Aorta (tissue), 5 donors: ENCODE results near the gene TMCC3. TPM values are rescaled to one million over a fixed set of nuclear protein-coding genes. Genes with fewer than 3 reads are reported as not detected.
"Not testable (repeated sequence)": the region's sequence is repeated elsewhere in the genome, so short reads cannot be mapped to it uniquely, and the experiment has no call there.

Experiments
- ATAC-seq: fragments of 200-7000 bp; cut with Tn5 transposase; one replicate; pipeline ENCODE4 v1.9.1; 2022; ENCODE audit warnings: moderate library complexity; ENCODE audit not compliant: low FRiP score
- DNase-seq, 2 donors: peaks; one replicate each; pipeline ENCODE4 v3.0.0-alpha.2; 2020
- H3K27ac ChIP-seq, 2 donors: one replicate each; pipeline ENCODE4 v1.5.1; 2013; ENCODE audit warnings: low read length in 2 of 2, mild to moderate bottlenecking in 2 of 2, moderate library complexity in 2 of 2, control low read depth in 1 of 2, inconsistent platforms in 1 of 2, low read depth in 1 of 2
- H3K27me3 ChIP-seq, 2 donors: one replicate each; pipeline ENCODE4 v1.6.1; 2013; ENCODE audit warnings: control low read depth in 1 of 2, low read length in 1 of 2, mild to moderate bottlenecking in 1 of 2, moderate library complexity in 1 of 2; ENCODE audit not compliant: insufficient read depth in 2 of 2, control insufficient read depth in 1 of 2
- H3K36me3 ChIP-seq, 2 donors: one replicate each; pipeline ENCODE4 v1.6.1; 2013; ENCODE audit warnings: control low read depth in 1 of 2, low read length in 1 of 2, mild to moderate bottlenecking in 1 of 2; ENCODE audit not compliant: insufficient read depth in 2 of 2, control insufficient read depth in 1 of 2
- H3K4me1 ChIP-seq, 2 donors: one replicate each; pipeline ENCODE4 v1.6.1; 2013; ENCODE audit warnings: low read length in 2 of 2, control low read depth in 1 of 2, mild to moderate bottlenecking in 1 of 2, moderate library complexity in 1 of 2; ENCODE audit not compliant: insufficient read depth in 2 of 2, control insufficient read depth in 1 of 2
- H3K4me3 ChIP-seq, 2 donors: one replicate each; pipeline ENCODE4 v1.5.1; 2013; ENCODE audit warnings: low read length in 2 of 2, control low read depth in 1 of 2, mild to moderate bottlenecking in 1 of 2
- H3K9me3 ChIP-seq: one replicate; pipeline ENCODE4 v1.6.1; 2013; ENCODE audit warnings: mild to moderate bottlenecking, low read length; ENCODE audit not compliant: control insufficient read depth
- WGBS, 2 donors: extraction: QIAGEN DNeasy Blood & Tissue Kit; methylation state at CpG; one replicate each; pipeline ENCODE4 v1.1.7; 2013; 5-methylcytosine and 5-hydroxymethylcytosine counted together
- intact Hi-C, 2 donors: fragments of 100-400 bp; cut with DNase I; formaldehyde crosslinking; loops; one replicate each; pipeline versions ENCODE4 v1.14.2 to v1.15.0; 2022
- polyA plus RNA-seq, 2 donors: library from polyadenylated mRNA; stranded (reverse); fragments of 200-250 nt; gene quantifications; one replicate each; pipeline ENCODE4 v1.2.3, GENCODE V29; 2013
- total RNA-seq, 2 donors: library from RNA; stranded (reverse); fragmentation: NEBNext Ultra II Directional; extraction: Animal tissue kit (Norgen Biotek cat#: 25700); gene quantifications; one replicate each; pipeline ENCODE4 v1.2.1, GENCODE V29; 2021
- donor health status: healthy with polysubstance abuse.
- donor health status: Bipolar disorder and iron deficiency.
- donor health status: DM: no; HTN: no; CAD: no.
- donor health status: DM: no; HTN: no; CAD: no.
- donor health status: DM: yes; HTN: yes; CAD: no.

The TMCC3 gene
- total and polyA plus RNA-seq, 4 donors = 0.74 to 16.8 (median 12.5) TPM

DNA sequence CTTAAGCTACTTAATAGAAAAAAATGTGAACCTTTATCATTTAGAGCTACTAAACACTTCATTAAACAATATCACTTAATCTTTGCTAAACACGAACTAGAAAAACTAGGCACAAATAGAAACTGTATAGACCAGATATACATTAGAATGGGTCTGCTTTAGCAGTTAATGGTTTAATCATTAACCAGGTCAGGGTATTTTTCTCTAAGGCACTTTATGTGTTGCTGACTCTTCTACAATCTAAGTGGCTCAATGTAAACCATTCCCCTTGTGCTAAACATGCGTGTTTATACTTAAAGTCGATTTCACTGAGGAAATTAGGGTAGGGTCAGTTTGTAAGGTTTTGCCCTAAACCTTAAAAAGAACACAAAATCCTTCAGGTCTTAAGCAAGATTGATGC is 29.7 kb downstream of the TMCC3 start:
- Histone ChIP-seq H3K36me3 (no peaks in the 10 kb centered on the region), H3K27me3 (no peaks in the 10 kb centered on the region), H3K4me3 (no peak overlapping the region), H3K9me3 (no peaks in the 10 kb centered on the region), H3K4me1 (peaks cover 0 to 5% of the 10 kb centered on the region in 2 donors), H3K27ac (no peak overlapping the region)
- DNase-seq (no peak), ATAC-seq (no peak)
- intact Hi-C loops = no loop called here
- 94 to 95% methylated on average over 3 of the region's 3 CpGs for WGBS, 2 donors

DNA sequence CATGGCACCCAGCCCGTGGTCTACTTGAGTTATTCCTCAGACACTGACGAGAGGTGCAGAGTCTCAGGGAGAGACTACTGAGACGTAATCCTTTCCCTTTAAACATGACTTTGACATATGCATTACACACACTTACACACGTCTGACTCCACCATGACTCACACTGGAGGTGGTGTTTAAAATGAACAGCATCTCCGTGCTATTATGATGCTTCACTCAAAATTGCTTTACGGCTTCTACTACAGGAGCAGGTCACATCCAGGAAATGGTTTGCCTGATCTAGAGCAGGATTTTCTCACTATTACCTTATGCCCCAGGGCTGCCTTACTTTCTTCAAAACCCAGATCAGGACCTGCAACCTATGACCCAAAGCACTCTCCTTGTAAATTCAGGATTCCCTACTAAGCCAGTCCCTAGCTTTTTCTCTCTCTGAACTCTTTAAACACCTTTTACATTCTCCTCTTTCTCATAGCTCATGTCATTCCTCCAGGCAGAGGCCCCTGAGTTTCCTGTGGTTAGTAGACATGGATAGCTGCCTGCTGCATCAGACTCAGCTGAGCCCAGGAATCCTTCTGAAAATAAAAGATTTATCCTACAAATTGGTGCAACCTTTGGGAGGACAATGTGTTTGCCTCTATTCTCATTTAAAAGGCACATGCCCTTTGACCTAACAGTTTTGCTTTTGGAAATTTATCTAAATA is 31.2 kb downstream of the TMCC3 start:
- WGBS, 2 donors = 91 to 92% methylated on average over 6 of the region's 6 CpGs

DNA sequence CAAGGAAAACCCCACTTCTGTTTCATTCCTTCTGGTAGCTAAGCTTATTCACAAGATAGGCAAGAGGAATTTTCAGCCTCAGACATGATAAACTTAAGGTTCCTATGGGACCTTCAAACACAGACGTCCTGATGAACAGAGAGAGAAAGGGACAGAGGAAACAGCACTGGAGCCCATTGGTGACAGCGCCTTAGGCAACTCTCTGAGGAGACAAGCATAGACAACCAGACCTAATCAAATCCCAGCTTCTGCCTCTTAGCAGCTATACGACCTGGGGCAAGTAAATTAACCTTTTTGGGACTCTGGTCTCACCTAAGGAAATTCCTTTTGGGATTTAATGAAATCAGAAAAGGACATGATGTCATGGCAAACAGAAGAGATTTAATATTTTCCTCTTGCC is 33.3 kb downstream of the TMCC3 start:
- Histone ChIP-seq H3K4me3 (no peak overlapping the region), H3K4me1 (peaks cover 0 to 3% of the 10 kb centered on the region in 2 donors), H3K36me3 (no peaks in the 10 kb centered on the region), H3K27ac (no peak overlapping the region), H3K9me3 (no peaks in the 10 kb centered on the region), H3K27me3 (no peaks in the 10 kb centered on the region)
- WGBS, 2 donors = 78 to 81% methylated on average over 3 of the region's 3 CpGs
- no peak for ATAC-seq
- no peak for DNase-seq
- intact Hi-C loops = no loop called here

More for the DNA sequence above, 31.2 kb downstream of the TMCC3 start:
- DNase-seq (no peak), ATAC-seq (no peak)
- no peak overlapping the region for H3K4me3 ChIP-seq
- no peaks in the 10 kb centered on the region for H3K9me3 ChIP-seq
- no peaks in the 10 kb centered on the region for H3K27me3 ChIP-seq
- H3K27ac ChIP-seq = no peak overlapping the region
- intact Hi-C loops = no loop called here
- peaks cover 0 to 5% of the 10 kb centered on the region in 2 donors for H3K4me1 ChIP-seq
- no peaks in the 10 kb centered on the region for H3K36me3 ChIP-seq

DNA sequence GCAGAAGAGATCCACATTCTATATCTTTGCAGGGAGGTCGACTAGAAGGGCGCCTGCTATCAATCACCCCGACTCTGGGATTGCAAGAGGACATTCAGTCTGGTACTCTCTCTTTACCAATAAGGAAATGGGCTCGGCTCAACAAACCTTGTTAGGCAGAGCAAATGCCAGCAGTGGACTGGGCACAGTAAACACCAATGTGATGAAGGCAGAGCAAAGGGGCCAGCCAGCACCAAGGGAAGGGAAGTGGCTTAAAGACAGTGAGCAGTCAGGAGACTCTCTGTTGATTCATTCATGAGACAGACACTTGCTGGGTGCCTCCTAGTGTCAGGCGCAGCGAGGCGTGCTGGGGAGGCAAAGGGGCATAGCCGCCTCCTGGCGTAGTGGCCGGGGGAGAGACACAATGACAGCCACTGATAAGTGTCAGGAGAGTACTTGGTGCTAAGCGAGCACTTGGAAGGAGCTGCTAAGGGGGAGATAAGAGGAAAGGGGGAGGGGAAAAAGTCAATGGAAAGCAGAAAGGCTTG is 34.1 kb downstream of the TMCC3 start:
- peaks cover 0 to under 1% of the 10 kb centered on the region in 2 donors for H3K4me1 ChIP-seq
- H3K27ac ChIP-seq = no peak overlapping the region
- ATAC-seq (no peak), DNase-seq (no peak)
- H3K36me3 ChIP-seq = no peaks in the 10 kb centered on the region
- intact Hi-C loops = no loop called here
- H3K27me3 ChIP-seq = no peaks in the 10 kb centered on the region
- H3K9me3 ChIP-seq = no peaks in the 10 kb centered on the region
- no peak overlapping the region for H3K4me3 ChIP-seq
- WGBS, 2 donors = 84 to 87% methylated on average over 11 of the region's 11 CpGs

DNA sequence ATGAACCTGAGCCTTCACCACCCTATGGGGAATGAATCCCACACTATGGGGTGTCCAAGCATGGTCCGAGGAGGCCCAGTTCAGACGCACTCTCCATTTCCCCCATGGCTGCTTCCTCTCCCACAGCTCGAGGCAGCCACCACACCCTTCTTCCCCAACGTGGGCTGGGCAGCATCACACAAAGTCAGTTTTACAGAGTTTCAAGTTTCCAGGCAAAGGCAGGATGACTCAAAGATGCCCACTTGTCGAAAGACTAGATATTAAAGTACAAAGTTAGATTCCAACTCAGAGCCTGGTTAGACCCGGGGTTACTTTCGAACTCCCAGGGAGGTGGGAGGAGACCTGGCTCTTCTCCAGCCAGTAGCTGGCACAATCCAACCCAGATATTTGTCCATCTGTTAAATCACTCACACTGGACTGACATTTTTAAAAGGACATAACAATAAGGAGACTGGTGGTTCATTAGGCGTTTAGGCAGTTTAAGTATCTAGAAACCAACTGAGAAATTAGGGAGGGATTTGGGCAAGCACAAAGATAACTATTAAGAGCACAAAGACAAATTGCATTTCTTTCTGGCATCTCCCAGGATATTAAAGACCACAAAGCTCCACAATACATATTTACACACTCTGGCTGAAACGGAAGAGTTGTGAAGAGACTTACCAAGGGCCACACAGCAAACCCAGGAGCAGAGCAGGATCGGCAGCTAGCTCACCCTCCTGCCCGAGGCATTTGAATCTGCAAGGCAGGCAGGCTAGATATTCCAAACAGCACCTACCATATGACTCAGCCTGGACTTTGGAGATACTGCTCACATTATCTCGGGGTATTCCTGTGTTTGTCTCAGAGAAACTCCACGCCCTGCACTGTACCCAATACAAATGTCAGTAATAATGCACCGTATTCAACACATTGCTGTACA is 34.8 kb downstream of the TMCC3 start:
- H3K27ac ChIP-seq = no peak overlapping the region
- H3K9me3 ChIP-seq = no peaks in the 10 kb centered on the region
- no peak overlapping the region for H3K4me3 ChIP-seq
- ATAC-seq = no peak
- intact Hi-C loops = no loop called here
- H3K4me1 ChIP-seq = no peaks in the 10 kb centered on the region
- H3K36me3 ChIP-seq = no peaks in the 10 kb centered on the region
- H3K27me3 ChIP-seq = no peaks in the 10 kb centered on the region
- DNase-seq = no peak
- WGBS, 2 donors = 58 to 60% methylated on average over 14 of the region's 14 CpGs

DNA sequence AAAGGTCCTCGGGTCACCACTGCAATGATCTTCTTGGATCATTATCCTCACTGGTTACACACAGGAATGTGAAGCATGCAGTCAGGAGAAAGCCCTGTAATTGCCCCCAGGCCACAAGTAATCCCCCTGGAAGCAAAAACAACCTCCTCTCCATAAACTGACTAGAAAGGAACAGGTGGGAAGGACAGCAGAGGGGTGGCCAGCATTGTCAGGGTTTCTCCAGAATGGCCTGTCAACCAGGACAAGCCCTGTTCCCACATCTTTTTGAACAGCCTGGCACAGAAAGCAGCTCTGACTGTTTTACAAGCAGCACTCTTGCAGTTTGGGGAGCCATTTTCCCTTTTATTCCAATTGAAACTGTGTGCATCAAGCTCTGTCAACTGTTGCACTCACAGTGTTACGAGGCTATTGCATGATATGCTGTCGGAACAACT is 36.1 kb downstream of the TMCC3 start:
- ATAC-seq = no peak
- Histone ChIP-seq H3K4me1 (no peaks in the 10 kb centered on the region), H3K9me3 (no peaks in the 10 kb centered on the region), H3K4me3 (no peak overlapping the region), H3K36me3 (no peaks in the 10 kb centered on the region), H3K27me3 (no peaks in the 10 kb centered on the region), H3K27ac (no peak overlapping the region)
- DNase-seq = no peak
- intact Hi-C loops = no loop called here
- 57 to 67% methylated on average over 3 of the region's 3 CpGs for WGBS, 2 donors

DNA sequence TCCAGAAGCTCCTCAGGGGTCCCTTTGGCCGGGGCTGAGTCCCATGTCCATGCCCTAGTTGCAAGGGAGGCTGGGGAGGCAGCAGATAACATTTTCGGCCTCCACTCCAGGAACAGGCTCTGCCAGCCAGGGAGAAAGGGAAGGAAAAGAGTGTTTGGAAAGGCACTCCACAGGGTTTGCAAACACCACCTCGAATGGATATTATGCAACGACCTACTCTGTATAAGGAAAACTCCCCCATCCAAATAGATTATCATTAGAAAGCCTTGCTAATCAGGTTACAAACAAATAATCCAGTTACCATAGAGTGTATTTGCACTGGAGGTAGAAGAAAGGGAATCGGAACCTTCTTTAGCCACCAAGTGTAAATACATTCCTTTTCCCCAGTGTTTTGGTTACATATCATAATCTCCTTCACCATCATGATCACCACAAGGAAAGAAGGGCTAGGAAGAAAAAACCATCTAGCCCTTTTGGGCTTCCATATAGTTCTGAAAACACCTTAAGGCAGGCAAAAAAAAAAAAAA is 40.4 kb downstream of the TMCC3 start:
- Histone ChIP-seq H3K4me3 (no peak overlapping the region), H3K4me1 (no peaks in the 10 kb centered on the region), H3K36me3 (no peaks in the 10 kb centered on the region), H3K9me3 (no peaks in the 10 kb centered on the region), H3K27me3 (no peaks in the 10 kb centered on the region), H3K27ac (no peak overlapping the region)
- 73 to 79% methylated on average over 5 of the region's 5 CpGs for WGBS, 2 donors
- intact Hi-C loops = no loop called here
- DNase-seq = no peak
- ATAC-seq = no peak

DNA sequence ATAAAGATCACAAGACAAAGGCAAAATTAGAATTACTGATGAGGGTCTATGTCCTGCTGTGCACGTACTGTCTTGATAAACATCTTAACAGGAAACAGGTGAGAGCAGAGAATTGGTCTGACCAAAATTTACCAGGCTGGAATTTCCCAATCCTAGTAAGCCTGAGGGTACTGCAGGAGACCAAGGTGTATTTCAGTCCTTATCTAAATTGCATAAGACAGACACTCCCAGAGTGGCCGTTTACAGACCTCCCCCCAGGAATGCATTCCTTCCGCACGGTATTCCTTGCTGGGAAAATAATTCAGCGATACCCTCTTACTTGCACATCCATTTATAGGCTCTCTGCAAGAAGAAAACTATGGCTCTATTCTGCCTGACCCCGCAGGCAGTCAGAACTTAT is 43.5 kb downstream of the TMCC3 start:
- H3K9me3 ChIP-seq, H3K27me3 ChIP-seq, H3K27ac ChIP-seq, intact Hi-C loops, H3K4me1 ChIP-seq, H3K36me3 ChIP-seq, ATAC-seq, DNase-seq, H3K4me3 ChIP-seq: not testable (repeated sequence)
- 89 to 91% methylated on average over 6 of the region's 6 CpGs for WGBS, 2 donors
